DND-41 (cell line): ENCODE data around the gene TTLL9.

Experiments used
- ATAC-seq: fragments of 200-7000 bp; cut with Tn5 transposase; 3 replicates; pipeline ENCODE4 v1.9.1; 2021; ENCODE audit warnings: low read depth; ENCODE audit not compliant: insufficient read depth
- DNase-seq: peaks from one replicate; pipeline ENCODE4 v3.0.0-alpha.2; 2020
- H2AFZ ChIP-seq: 2 replicates; pipeline ENCODE4 v1.6.0; 2012; ENCODE audit warnings: low read depth, low read length
- H3K27ac ChIP-seq: 2 replicates; pipeline ENCODE4 v1.5.1; 2012; ENCODE audit warnings: low read length, inconsistent platforms
- H3K27me3 ChIP-seq: fragments of 200-600 bp; sonication (generic); 2 replicates; pipeline ENCODE4 v1.6.0; 2012; ENCODE audit warnings: low read length, mild to moderate bottlenecking, inconsistent platforms; ENCODE audit not compliant: insufficient read depth, poor library complexity
- H3K36me3 ChIP-seq: 2 replicates; pipeline ENCODE4 v1.5.1; 2012; ENCODE audit warnings: low read length, inconsistent platforms; ENCODE audit not compliant: insufficient read depth
- H3K4me1 ChIP-seq: 2 replicates; pipeline ENCODE4 v1.5.1; 2012; ENCODE audit warnings: mild to moderate bottlenecking, low read length; ENCODE audit not compliant: insufficient read depth
- H3K4me2 ChIP-seq: 2 replicates; pipeline ENCODE4 v1.6.0; 2012; ENCODE audit warnings: mild to moderate bottlenecking, moderate library complexity, low read length, inconsistent platforms; ENCODE audit not compliant: insufficient read depth
- H3K4me3 ChIP-seq, 2 experiments: fragments of 200-600 bp in 1 of 2; shearing (Covaris generic) in 1 of 2; 2 replicates each; pipeline ENCODE4 v1.5.1; 2012 to 2016; ENCODE audit warnings: inconsistent platforms in 2 of 2, low read length in 2 of 2, mild to moderate bottlenecking in 2 of 2, low read depth in 1 of 2, moderate library complexity in 1 of 2
- H3K79me2 ChIP-seq: 2 replicates; pipeline ENCODE4 v1.6.0; 2012; ENCODE audit warnings: low read length, inconsistent platforms; ENCODE audit not compliant: insufficient read depth
- H3K9ac ChIP-seq: 2 replicates; pipeline ENCODE4 v1.6.0; 2012; ENCODE audit warnings: low read depth, mild to moderate bottlenecking, inconsistent platforms, low read length, moderate library complexity
- H3K9me3 ChIP-seq: 2 replicates; pipeline ENCODE4 v1.5.1; 2012; ENCODE audit warnings: low read length, moderate library complexity, mild to moderate bottlenecking, inconsistent platforms; ENCODE audit not compliant: insufficient read depth, severe bottlenecking
- H4K20me1 ChIP-seq: 2 replicates; pipeline ENCODE4 v1.6.0; 2012; ENCODE audit warnings: low read length; ENCODE audit not compliant: insufficient read depth
- CTCF ChIP-seq: IDR thresholded peaks from 2 replicates; pipeline ENCODE4 v1.5.1; 2012; ENCODE audit warnings: borderline replicate concordance, low read length, moderate library complexity, mild to moderate bottlenecking; ENCODE audit not compliant: poor library complexity, severe bottlenecking; ENCODE audit errors: extremely low read depth
- EZH2 ChIP-seq: IDR thresholded peaks from 3 replicates; pipeline ENCODE4 v1.6.1; 2012; ENCODE audit warnings: borderline replicate concordance, low read depth, mild to moderate bottlenecking, moderate library complexity, low read length, inconsistent platforms; ENCODE audit not compliant: severe bottlenecking

The TTLL9 gene

GRCh38 chr20:31823360-31824124 lies 46.9 kb upstream of the TTLL9 start:
- H3K79me2 ChIP-seq, result no peaks in the 10 kb centered on the region
- no peak overlapping the region for H3K9ac ChIP-seq
- ATAC-seq, result no peak
- no peak overlapping the region for H3K27ac ChIP-seq
- no peak overlapping the region for H3K4me2 ChIP-seq
- no peaks in the 10 kb centered on the region for H4K20me1 ChIP-seq
- H2AFZ ChIP-seq, result no peak overlapping the region
- TF ChIP-seq CTCF (no peak), EZH2 (no peak)
- no peaks in the 10 kb centered on the region for H3K9me3 ChIP-seq
- H3K27me3 ChIP-seq, result no peaks in the 10 kb centered on the region
- H3K4me1 ChIP-seq, result peaks cover 9% of the 10 kb centered on the region
- no peaks in the 10 kb centered on the region for H3K36me3 ChIP-seq
- no peak overlapping the region for H3K4me3 ChIP-seq
- no peak for DNase-seq

GRCh38 chr20:31824125-31824485 lies 46.3 kb upstream of the TTLL9 start:
- no peak overlapping the region for H3K27ac ChIP-seq

GRCh38 chr20:31824554-31825313 lies 45.7 kb upstream of the TTLL9 start:
- H3K4me3 ChIP-seq, result no peak overlapping the region
- no peak overlapping the region for H3K9ac ChIP-seq
- no peak overlapping the region for H3K27ac ChIP-seq
- H3K36me3 ChIP-seq, result no peaks in the 10 kb centered on the region
- H3K4me1 ChIP-seq, result peaks cover 9% of the 10 kb centered on the region
- no peaks in the 10 kb centered on the region for H4K20me1 ChIP-seq
- no peaks in the 10 kb centered on the region for H3K27me3 ChIP-seq
- no peak overlapping the region for H2AFZ ChIP-seq
- no peak overlapping the region for H3K4me2 ChIP-seq
- TF ChIP-seq EZH2 (no peak), CTCF (no peak)
- DNase-seq (no peak), ATAC-seq (no peak)
- H3K79me2 ChIP-seq, result no peaks in the 10 kb centered on the region
- no peaks in the 10 kb centered on the region for H3K9me3 ChIP-seq

More at GRCh38 chr20:31824125-31824485, 46.3 kb upstream of the TTLL9 start:
- Histone ChIP-seq H3K4me2 (no peak overlapping the region), H2AFZ (no peak overlapping the region), H3K9me3 (no peaks in the 10 kb centered on the region), H3K4me3 (no peak overlapping the region), H3K9ac (no peak overlapping the region), H3K4me1 (peaks cover 9% of the 10 kb centered on the region), H3K79me2 (no peaks in the 10 kb centered on the region), H3K27me3 (no peaks in the 10 kb centered on the region), H4K20me1 (no peaks in the 10 kb centered on the region), H3K36me3 (no peaks in the 10 kb centered on the region)
- DNase-seq, result no peak
- TF ChIP-seq EZH2 (no peak), CTCF (no peak)
- no peak for ATAC-seq
